GM19023 (cell line): ENCODE measurements around the gene IFNA4.
A peak's percentile ranks its signal among the peaks of the same experiment; 100 is the strongest.
"Not testable (repeated sequence)": the region's sequence is repeated elsewhere in the genome, so short reads cannot be mapped to it uniquely, and the experiment has no call there.

ENCODE experiments used
- ATAC-seq: cut with Tn5 transposase; IDR thresholded peaks from one replicate; pipeline ENCODE4 v1.9.1; 2021; ENCODE audit warnings: mild to moderate bottlenecking, moderate library complexity; ENCODE audit not compliant: unreplicated experiment

IFNA4 gene

DNA sequence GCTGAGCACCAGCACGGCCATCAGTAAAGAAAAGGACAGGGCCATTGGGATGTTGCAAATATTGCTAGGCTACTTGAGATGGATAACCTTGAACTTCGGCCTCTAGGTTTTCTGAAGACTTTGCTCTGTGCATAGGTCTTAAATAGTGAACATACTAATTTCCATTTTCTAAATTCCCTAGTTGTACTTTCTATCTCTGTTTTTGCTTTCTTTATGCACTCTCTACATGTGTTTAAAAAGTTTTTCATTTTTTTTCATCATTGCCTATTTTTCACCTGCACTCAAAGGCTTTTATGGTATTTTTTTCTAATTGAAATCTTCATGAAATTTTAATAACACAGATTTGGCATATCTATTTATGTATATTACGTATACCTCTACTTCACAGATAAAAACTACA, at the start of gene IFNA4:
Gene IFNA4 (minus strand): TSS at position 101 of the 400 bp plus-strand sequence. CDS start 56 bp downstream, at position 45.
- ATAC-seq = not testable (repeated sequence)

DNA sequence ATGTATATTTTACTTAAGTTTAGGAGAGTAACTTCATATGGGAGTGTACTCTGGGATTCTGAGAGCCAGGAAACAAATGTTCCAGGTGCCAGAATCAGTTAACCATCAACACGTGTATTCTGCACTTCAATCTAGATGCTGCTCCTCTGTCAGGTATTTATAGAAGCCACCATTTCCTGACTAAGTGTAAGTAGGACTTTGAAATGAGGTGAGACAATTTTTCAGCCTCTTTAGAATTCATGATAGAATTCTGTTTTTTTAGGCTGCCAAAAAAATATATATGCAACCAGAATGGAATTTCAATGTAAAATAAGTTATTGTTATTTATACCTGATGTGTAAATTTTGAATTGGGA, 49.0 kb upstream of the IFNA4 start:
- ATAC-seq = not testable (repeated sequence)

DNA sequence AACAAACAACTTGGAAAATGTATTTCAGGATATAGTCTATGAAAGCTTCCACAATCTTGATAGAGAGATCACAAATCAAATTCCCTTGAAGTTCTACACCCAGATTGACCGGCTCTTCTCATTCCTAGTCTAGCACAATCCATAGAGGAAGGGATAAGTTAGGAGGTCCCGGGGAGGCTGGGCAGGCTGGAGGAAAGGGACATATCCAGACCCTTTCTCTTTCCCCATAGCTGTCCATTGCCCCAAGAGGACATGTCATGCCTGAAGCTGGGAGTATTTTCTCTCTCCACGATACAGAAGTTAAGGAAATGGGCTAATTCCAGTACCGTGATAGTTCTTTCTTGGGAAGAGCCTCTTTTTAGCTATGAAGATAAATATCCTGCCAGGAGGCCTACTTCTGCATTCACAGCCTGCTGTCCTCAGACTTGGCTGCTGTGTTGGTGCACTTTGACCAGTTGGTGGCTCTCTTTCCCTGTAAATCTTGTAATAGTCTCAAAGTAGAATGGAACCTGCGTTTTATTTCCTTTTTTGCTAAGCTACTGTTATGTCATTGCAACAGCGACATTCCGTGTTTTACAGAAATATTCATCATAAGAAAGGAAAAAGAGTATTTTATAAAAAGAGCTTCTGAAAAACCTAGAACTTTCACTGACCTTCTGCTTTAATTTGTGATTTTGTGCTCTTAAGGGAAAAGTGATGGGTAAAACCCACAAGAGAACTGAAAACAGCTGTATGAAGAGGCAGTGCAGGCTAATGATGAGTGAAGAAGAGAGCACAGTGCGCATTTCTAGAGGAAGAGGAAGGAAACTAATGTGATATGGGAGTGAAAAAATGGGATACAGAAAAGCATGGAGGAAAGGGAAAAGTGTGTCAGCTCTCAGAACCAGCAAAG, 48.3 kb upstream of the IFNA4 start:
- ATAC-seq = peak; percentile 89

DNA sequence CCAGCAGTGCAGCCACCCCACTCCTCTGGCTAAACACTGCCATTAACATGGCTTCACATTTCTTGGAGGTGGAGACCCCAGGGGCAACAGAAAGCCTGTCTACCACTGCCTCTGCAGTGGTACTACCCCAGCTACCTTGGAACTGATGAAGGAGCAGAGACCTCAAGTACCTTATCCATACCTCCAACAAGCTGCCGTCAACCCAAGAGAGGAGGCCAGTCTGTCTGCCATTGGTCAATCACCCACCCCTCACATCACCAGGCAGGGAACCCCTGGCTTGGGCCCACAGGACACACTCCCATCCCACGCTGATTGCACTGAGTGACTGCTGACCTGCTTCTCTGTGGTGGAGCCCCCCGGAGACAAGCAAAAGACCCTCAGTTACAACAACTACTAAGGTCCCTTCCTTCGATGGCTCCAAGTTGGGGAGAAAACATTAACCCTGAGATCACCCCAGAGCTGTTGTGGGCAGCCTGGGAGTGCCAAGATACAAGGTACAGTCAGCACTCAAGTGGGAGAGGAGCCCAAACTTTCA, 46.8 kb upstream of the IFNA4 start:
- ATAC-seq = no peak

DNA sequence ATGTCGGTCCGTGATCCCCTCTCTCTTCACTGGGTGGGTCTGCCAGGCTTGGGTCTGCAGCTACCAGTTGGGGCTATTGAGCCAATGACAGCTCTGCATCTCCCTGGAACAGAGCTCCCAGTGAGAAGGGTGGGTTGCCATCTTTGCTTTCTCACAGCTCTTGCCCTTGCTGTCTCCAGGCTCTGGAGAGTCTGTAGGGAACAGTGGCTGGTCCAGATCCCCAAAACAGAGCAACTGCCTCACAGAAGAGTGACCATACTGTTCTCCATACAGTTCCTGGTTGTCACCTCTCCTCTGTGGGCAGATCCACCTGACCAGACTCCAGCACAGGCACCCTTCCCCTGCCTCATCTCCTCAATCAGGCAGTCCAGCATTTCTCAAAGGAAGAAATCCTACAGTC, 45.9 kb upstream of the IFNA4 start:
- no peak for ATAC-seq

DNA sequence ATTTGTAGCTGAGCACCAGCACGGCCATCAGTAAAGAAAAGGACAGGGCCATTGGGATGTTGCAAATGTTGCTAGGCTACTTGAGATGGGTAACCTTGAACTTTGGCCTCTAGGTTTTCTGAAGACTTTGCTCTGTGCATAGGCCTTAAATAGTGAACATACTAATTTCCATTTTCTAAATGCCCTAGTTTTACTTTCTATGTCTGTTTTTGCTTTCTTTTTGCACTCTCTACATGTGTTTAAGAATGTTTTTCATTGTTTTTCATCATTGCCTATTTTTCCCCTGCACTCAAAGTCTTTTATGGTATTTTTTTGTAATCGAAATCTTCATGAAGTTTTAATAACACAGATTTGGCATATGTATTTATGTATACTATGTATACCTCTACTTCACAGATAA, 40.7 kb upstream of the IFNA4 start, which contains the start of gene IFNA17:
Gene IFNA17 (minus strand): TSS at position 101 of the 400 bp plus-strand sequence. CDS start 49 bp downstream, at position 52.
- no peak for ATAC-seq

DNA sequence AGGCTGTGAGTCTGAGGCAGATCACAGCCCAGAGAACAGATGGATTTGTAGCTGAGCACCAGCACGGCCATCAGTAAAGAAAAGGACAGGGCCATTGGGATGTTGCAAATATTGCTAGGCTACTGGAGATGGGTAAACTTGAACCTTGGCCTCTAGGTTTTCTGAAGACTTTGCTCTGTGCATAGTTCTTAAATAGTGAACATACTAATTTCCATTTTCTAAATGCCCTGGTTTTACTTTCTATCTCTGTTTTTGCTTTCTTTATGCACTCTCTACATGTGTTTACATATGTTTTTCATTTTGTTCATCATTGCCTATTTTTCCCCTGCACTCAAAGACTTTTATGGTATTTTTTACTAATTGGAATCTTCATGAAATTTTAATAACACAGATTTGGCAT, 29.8 kb upstream of the IFNA4 start, which contains the start of gene IFNA16:
Gene IFNA16 (minus strand): TSS at position 101 of the 400 bp plus-strand sequence. CDS start 6 bp downstream, at position 95.
- ATAC-seq = not testable (repeated sequence)

DNA sequence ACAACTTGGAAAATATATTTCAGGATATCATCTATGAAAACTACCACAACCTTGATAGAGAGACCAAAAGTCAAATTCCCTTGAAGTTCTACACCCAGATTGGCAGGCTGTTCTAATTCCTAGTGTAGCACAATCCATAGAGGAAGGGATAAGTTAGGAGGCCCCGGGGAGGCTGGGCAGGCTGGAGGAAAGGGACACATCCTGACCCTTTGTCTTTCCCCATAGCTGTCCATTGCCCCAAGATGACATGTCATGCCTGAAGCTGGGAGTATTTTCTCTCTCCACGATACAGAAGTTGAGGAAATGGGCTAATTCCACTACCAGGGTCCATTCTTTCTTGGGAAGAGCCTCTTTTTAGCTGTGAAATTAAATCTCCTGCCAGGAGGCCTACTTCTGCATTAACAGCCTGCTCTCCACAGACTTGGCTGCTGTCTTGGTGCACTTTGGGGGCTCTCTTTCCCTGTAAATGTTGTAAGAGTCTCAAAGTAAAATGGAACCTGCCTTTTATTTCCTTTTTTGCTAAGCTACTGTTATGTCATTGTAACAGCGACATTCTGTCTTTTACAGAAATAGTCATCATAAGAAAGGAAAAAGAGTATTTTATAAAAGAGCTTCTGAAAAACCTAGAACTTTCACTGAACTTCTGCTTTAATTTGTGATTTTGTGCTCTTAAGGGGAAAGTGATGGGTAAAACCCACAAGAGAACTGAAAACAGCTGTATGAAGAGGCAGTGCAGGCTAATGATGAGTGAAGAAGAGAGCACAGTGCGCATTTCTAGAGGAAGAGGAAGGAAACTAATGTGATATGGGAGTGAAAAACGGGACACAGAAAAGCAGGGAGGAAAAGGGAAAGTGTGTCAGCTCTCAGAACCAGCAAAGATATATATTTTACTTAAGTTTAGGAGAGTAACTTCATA, 26.3 kb upstream of the IFNA4 start:
- ATAC-seq = peak; percentile 66

DNA sequence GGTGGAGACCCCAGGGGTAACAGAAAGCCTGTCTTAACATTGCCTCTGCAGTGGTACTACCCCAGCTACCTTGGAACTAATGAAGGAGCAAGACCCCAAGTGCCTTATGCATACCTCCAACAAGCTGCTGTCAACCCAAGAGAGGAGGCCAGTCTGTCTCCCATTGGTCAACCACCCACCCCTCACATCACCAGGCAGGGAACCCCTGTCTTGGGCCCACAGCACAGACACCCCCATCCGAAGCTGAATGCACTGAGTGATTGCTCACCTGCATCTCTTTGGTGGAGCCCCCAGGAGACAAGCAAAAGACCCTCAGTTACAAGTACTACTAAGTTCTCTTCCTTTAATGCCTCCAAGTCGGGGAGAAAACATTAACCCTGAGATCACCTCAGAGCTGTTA, 24.8 kb upstream of the IFNA4 start:
- not testable (repeated sequence) for ATAC-seq

DNA sequence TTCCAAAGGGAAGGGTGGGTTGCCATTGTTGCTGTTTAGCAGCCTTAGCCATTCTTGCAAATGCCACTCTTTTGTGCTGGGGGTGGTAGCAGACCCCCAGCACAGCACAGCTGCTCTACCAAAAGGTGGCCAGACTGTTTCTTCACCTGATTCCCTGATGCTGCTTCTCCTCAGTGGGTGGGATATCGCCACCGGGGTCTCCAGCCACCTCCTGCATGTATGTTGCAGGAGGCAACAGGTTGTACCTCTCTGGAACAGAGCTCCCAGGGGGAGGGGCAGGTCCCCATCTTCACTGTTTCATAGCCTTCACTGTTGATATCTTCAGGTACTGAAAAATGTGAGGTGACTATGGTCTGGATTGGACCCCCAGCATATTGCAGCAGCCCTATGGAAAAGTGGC, 23.4 kb upstream of the IFNA4 start:
- ATAC-seq = not testable (repeated sequence)

DNA sequence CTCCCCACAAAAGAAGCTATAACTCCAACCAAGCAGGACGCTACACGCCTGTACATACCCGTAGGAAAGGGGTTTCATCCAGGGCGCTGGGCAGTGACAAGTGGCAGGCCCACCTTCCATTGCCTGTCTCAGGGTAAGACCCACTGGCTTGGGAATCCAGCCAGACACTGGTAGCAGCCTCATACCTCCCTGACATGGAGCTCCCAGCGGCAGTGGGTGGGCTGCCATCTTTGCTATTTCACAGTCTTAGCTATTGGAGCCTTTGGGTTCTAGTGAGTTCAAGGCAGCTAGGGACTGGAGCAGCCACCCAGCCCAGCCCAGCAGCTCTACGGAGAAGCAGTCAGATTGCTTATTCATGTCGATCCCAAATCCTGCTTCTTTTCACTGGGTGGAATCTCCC, 22.9 kb upstream of the IFNA4 start:
- ATAC-seq = no peak

DNA sequence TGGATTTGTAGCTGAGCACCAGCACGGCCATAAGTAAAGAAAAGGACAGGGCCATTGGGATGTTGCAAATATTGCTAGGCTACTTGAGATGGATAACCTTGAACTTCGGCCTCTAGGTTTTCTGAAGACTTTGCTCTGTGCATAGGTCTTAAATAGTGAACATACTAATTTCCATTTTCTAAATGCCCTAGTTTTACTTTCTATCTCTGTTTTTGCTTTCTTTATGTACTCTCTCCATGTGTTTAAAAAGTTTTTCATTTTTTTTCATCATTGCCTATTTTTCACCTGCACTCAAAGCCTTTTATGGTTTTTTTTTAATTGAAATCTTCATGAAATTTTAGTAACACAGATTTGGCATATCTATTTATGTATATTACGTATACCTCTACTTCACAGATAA, 19.7 kb upstream of the IFNA4 start, which contains the start of gene IFNA10:
Gene IFNA10 (minus strand): TSS at position 101 of the 400 bp plus-strand sequence. CDS start 46 bp downstream, at position 55.
- not testable (repeated sequence) for ATAC-seq

DNA sequence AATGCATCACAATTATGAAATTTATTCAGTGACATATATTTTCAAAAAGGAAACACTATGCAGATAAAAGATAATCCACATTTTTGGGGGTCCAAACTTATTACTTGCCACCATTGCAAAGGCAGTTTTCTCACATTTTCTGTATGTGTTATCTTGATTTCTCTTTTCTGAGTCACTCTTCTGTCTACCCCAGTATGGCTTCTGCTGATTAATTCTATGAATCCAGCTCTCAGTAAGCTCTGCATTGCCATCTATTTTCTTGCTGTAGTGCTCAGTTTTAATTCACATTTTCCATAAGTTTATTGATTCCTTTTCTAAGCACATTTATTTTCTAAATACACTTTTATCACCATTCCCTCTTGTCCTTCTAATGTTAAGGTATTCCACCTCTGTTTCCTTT, 17.8 kb upstream of the IFNA4 start:
- no peak for ATAC-seq

DNA sequence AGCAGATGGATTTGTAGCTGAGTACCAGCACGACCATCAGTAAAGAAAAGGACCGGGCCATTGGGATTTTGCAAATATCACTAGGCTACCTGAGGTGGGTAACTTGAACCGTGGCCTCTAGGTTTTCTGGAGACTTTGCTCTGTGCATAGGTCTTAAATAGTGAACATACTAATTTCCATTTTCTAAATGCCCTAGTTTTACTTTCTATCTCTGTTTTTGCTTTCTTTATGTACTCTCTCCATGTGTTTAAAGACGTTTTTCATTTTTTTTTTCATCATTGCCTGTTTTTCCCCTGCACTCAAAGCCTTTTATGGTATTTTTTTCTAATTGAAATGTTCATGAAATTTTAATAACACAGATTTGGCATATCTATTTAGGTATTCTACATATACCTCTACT, 14.7 kb upstream of the IFNA4 start, which contains the start of gene IFNA7:
Gene IFNA7 (minus strand): TSS at position 101 of the 400 bp plus-strand sequence. CDS start 40 bp downstream, at position 61.
- not testable (repeated sequence) for ATAC-seq

DNA sequence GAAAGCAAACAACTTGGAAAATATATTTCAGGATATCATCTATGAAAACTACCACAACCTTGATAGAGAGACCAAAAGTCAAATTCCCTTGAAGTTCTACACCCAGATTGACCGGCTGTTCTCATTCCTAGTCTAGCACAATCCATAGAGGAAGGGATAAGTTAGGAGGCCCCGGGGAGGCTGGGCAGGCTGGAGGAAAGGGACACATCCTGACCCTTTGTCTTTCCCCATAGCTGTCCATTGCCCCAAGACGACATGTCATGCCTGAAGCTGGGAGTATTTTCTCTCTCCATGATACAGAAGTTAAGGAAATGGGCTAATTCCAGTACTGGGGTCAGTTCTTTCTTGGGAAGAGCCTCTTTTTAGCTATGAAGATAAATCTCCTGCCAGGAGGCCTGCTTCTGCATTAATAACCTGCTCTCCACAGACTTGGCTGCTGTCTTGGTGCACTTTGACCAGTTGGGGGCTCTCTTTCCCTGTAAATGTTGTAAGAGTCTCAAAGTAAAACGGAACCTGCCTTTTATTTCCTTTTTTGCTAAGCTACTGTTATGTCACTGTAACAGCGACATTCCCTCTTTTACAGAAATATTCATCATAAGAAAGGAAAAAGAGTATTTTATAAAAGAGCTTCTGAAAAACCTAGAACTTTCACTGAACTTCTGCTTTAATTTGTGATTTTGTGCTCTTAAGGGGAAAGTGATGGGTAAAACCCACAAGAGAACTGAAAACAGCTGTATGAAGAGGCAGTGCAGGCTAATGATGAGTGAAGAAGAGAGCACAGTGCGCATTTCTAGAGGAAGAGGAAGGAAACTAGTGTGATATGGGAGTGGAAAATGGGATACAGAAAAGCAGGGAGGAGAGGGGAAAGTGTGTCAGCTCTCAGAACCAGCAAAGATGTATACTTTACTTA, 7.7 kb upstream of the IFNA4 start:
- peak; percentile 91 for ATAC-seq

DNA sequence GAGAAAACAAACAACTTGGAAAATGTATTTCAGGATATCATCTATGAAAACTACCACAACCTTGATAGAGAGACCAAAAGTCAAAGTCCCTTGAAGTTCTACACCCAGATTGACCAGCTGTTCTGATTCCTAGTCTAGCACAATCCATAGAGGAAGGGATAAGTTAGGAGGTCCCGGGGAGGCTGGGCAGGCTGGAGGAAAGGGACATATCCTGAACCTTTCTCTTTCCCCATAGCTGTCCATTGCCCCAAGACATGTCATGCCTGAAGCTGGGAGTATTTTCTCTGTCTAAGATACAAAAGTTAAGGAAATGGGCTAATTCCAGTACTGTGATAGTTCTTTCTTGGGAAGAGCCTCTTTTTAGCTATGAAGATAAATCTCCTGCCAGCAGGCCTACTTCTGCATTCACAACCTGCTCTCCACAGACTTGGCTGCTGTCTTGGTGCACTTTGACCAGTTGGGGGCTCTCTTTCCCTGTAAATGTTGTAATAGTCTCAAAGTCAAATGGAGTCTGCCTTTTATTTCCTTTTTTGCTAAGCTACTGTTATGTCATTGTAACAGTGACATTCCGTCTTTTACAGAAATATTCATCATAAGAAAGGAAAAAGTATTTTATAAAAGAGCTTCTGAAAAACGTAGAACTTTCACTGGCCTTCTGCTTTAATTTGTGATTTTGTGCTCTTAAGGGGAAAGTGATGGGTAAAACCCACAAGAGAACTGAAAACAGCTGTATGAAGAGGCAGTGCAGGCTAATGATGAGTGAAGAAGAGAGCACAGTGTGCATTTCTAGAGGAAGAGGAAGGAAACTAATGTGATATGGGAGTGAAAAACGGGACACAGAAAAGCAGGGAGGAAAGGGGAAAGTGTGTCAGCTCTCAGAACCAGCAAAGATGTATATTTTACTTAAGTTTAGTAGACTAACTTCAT, 4.3 kb downstream of the IFNA4 start:
- ATAC-seq = peak; percentile 95

DNA sequence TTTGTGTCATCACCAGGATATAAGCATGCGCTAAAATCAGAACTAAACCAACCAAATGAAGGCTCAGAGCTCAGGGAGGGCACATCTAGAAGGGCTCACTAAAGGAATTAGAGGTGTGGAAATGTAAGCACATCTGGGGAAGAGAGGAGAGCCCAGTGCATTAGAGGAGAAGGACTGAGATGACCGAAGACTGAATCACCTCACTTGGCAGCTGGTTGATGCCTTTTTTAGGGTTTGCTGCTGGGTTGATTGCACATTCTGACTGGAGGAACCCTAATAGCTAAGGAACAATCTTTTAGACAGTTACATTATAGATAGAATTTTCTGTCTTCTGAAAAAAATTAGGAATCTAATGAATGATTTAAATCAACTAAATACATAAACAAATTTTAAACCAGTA, 12.7 kb downstream of the IFNA4 start:
- ATAC-seq = no peak

DNA sequence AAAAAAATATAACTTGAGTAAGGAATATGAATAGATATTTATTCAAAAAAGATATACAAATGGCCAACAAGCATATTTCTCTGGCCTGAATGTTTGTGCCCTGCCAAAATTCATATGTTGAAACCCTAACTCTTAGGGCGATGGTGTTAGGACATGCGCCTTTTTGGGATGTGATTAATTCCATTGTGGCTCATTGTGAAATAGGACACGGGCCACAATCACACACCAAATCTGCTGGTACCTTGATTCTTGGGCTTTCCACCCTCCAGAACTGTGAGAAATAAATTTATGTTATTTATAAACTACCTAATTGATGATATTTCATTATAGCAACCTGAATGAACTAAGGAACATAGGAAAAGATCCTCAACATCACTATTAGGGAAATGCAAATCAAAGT, 15.2 kb downstream of the IFNA4 start:
- no peak for ATAC-seq

DNA sequence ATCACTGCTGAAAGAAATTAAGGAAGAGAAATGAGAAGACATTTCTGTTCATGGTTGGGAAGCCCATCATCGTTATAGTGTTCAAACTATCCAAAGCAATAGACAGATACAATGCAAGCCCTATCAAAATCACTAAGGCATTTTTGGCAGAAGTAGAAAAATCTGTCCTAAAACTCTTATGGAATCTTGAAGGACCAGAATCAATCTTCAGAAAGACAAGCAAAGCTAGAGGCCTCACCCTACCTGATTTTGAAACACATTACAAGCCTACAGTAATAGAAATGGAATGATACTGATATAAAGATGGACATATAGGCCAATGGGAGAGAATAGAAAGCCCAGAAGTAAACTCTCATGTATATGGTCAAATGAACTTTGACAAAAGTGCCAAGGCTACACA, 16.0 kb downstream of the IFNA4 start:
- ATAC-seq = no peak
